ENCODE measurements around the gene MAPKAP1. TPM values are rescaled to one million over a fixed set of nuclear protein-coding genes. Genes with fewer than 3 reads are reported as not detected.
A peak's percentile ranks its signal among the peaks of the same experiment; 100 is the strongest.

The MAPKAP1 gene
- total and polyA plus RNA-seq, 2 of the 13 experiments (the other 11 are each of a cell fraction or from before 2014, with no cell fraction given) = 45.0 to 64.3 TPM

- H3K36me3 ChIP-seq (replicated peaks in 1 of 2; ENCODE audit: control insufficient read depth in 1 of 2, insufficient read depth in 2 of 2, low read length in 2 of 2) = no peaks in the 10 kb centered on the region; a peak in 1 of 5 replicates
- CTCF ChIA-PET (ENCODE audit: low intra/inter-chr PET ratio, low total read pairs) = no interaction called here
- no peaks in the 10 kb centered on the region for H3K9me3 ChIP-seq (ENCODE audit: low read length)
- DNase-seq (ENCODE audit: low spot score) (no peak), FAIRE-seq (no peak), ATAC-seq (no peak)
- H3K27me3 ChIP-seq (ENCODE audit: control insufficient read depth in 1 of 2, insufficient read depth in 2 of 2, low read length in 2 of 2) = no peaks in the 10 kb centered on the region
- 97% methylated on average over 4 of the region's 4 CpGs for WGBS (ENCODE audit: low lambda C conversion rate)
- TF ChIP-seq NAIF1 (CRISPR knock-in tag; IDR thresholded peaks at IDR 0.05; ENCODE audit: borderline replicate concordance) (no peak), FOXK1 (CRISPR knock-in tag; IDR thresholded peaks at IDR 0.05; ENCODE audit: borderline replicate concordance, low read depth) (no peak), ZFP62 (CRISPR knock-in tag; IDR thresholded peaks at IDR 0.05) (no peak), CEBPB (IDR thresholded peaks at IDR 0.05; ENCODE audit: borderline replicate concordance, low read depth, low read length) (0 out of 2 replicates have a peak, but pooled peaks have one; percentile 26), CERS6 (CRISPR knock-in tag; IDR thresholded peaks at IDR 0.05) (no peak), RFXANK (CRISPR knock-in tag; IDR thresholded peaks at IDR 0.05) (no peak)
- H3K79me2 ChIP-seq (ENCODE audit: insufficient read depth, low read length) = no peaks in the 10 kb centered on the region
- in situ Hi-C loops (cut with HindIII; ENCODE audit: extremely low pct_ligation_motif_present, low pct_unique_long_range_greater_than_20kb) = no loop called here
- no peak overlapping the region for H3K9ac ChIP-seq (ENCODE audit: insufficient read depth, low read depth, low read length)
- BruUV-seq (replicated peaks) = no TSS peak
- no peak overlapping the region for H2AFZ ChIP-seq (ENCODE audit: low read length)
- no peaks in the 10 kb centered on the region for H3K4me1 ChIP-seq (ENCODE audit: insufficient read depth, low read length)
- intact Hi-C loops (cut with micrococcal nuclease; ENCODE audit: unreplicated experiment) = loop anchor here (10.0 kb wide), 1 partner anchor 50 kb away; the partner anchor contains the start of gene MAPKAP1
- H3K4me2 ChIP-seq (ENCODE audit: low read depth, low read length) = no peak overlapping the region
- no peak overlapping the region for H3K27ac ChIP-seq (ENCODE audit: extremely low read length, insufficient read depth, low read length)
- H3K4me3 ChIP-seq (replicated peaks in 1 of 3; ENCODE audit: insufficient read depth in 1 of 3, low read depth in 2 of 3, low read length in 3 of 3) = no peak overlapping the region
- no peaks in the 10 kb centered on the region for H4K20me1 ChIP-seq (ENCODE audit: insufficient read depth, low read length)
- POLR2A ChIA-PET = no interaction called here
These were observed 51.9 kb downstream of the MAPKAP1 start for GRCh38 chr9:125655066-125655633.

DNA sequence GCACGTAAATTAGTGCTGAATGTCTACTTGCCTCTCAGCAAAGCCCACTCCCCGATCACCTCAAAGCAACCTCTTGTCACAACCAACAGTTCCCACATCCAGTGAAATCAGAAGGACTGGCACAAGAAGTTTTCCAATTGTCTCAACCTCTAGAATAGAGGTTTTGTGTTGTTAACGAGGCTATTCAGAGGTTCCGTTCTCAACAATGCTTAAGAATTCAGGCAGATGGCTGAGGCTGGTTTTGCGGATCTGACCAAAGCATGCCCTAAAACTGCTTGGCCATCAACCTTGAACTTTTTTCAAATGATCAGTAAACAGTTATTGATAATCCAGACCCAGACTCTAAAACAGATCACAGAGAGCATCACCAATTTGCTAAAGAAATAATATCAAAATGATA is 52.9 kb downstream of the MAPKAP1 start:
- Histone ChIP-seq H4K20me1 (ENCODE audit: insufficient read depth, low read length) (no peaks in the 10 kb centered on the region), H3K79me2 (ENCODE audit: insufficient read depth, low read length) (no peaks in the 10 kb centered on the region), H3K4me2 (ENCODE audit: low read depth, low read length) (no peak overlapping the region), H3K9ac (ENCODE audit: insufficient read depth, low read depth, low read length) (no peak overlapping the region), H3K9me3 (ENCODE audit: low read length) (no peaks in the 10 kb centered on the region), H3K4me3 (replicated peaks in 1 of 3; ENCODE audit: insufficient read depth in 1 of 3, low read depth in 2 of 3, low read length in 3 of 3) (no peak overlapping the region), H2AFZ (ENCODE audit: low read length) (no peak overlapping the region), H3K4me1 (ENCODE audit: insufficient read depth, low read length) (no peaks in the 10 kb centered on the region), H3K27me3 (ENCODE audit: control insufficient read depth in 1 of 2, insufficient read depth in 2 of 2, low read length in 2 of 2) (no peaks in the 10 kb centered on the region), H3K27ac (ENCODE audit: extremely low read length, insufficient read depth, low read length) (no peak overlapping the region), H3K36me3 (replicated peaks in 1 of 2; ENCODE audit: control insufficient read depth in 1 of 2, insufficient read depth in 2 of 2, low read length in 2 of 2) (no peaks in the 10 kb centered on the region; a peak in 1 of 5 replicates)
- no TSS peak for BruUV-seq (replicated peaks)
- FAIRE-seq (no peak), DNase-seq (ENCODE audit: low spot score) (no peak), ATAC-seq (no peak)
- 80% methylated on average over 5 of the region's 5 CpGs for WGBS (ENCODE audit: low lambda C conversion rate)
- in situ Hi-C loops (cut with HindIII; ENCODE audit: extremely low pct_ligation_motif_present, low pct_unique_long_range_greater_than_20kb) = no loop called here
- POLR2A ChIA-PET = no interaction called here
- intact Hi-C loops (cut with micrococcal nuclease; ENCODE audit: unreplicated experiment) = loop anchor here (10.0 kb wide), 1 partner anchor 51 kb away; the partner anchor contains the start of gene MAPKAP1
- CTCF ChIA-PET (ENCODE audit: low intra/inter-chr PET ratio, low total read pairs) = no interaction called here
- TF ChIP-seq ZNF382 (CRISPR knock-in tag; IDR thresholded peaks at IDR 0.05; ENCODE audit: borderline replicate concordance) (no peak), KDM5A (IDR thresholded peaks at IDR 0.05; ENCODE audit: borderline replicate concordance, low read length) (no peak), TFDP1 (CRISPR knock-in tag; IDR thresholded peaks at IDR 0.05; ENCODE audit: borderline replicate concordance) (no peak), ZSCAN20 (CRISPR knock-in tag; IDR thresholded peaks at IDR 0.05; ENCODE audit: borderline replicate concordance) (no peak), NFIB (CRISPR knock-in tag; IDR thresholded peaks at IDR 0.05; ENCODE audit: borderline replicate concordance) (no peak), ZNF567 (CRISPR knock-in tag; IDR thresholded peaks at IDR 0.05; ENCODE audit: borderline replicate concordance) (no peak), ZNF234 (CRISPR knock-in tag; conservative IDR thresholded peaks at IDR 0.05) (no peak), ZNF629 (CRISPR knock-in tag; conservative IDR thresholded peaks at IDR 0.05) (no peak), ZBTB21 (CRISPR knock-in tag; IDR thresholded peaks at IDR 0.05) (no peak), TEAD2 (CRISPR knock-in tag; IDR thresholded peaks at IDR 0.05) (no peak), ZFP82 (CRISPR knock-in tag; IDR thresholded peaks at IDR 0.05; ENCODE audit: borderline replicate concordance) (no peak)
- TF ChIP-seq, protein P1, sequence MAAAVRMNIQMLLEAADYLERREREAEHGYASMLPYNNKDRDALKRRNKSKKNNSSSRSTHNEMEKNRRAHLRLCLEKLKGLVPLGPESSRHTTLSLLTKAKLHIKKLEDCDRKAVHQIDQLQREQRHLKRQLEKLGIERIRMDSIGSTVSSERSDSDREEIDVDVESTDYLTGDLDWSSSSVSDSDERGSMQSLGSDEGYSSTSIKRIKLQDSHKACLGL (CRISPR knock-in tag; IDR thresholded peaks at IDR 0.05) = no peak

All from HepG2 (cell line).